HG02885 (cell line): ENCODE results near the gene MYOF.
"Not testable (repeated sequence)": the region's sequence is repeated elsewhere in the genome, so short reads cannot be mapped to it uniquely, and the experiment has no call there.

Experiments used
- ATAC-seq: cut with Tn5 transposase; IDR thresholded peaks from one replicate; pipeline ENCODE4 v1.9.1; 2021; ENCODE audit warnings: mild to moderate bottlenecking; ENCODE audit not compliant: unreplicated experiment, poor library complexity

MYOF gene

DNA sequence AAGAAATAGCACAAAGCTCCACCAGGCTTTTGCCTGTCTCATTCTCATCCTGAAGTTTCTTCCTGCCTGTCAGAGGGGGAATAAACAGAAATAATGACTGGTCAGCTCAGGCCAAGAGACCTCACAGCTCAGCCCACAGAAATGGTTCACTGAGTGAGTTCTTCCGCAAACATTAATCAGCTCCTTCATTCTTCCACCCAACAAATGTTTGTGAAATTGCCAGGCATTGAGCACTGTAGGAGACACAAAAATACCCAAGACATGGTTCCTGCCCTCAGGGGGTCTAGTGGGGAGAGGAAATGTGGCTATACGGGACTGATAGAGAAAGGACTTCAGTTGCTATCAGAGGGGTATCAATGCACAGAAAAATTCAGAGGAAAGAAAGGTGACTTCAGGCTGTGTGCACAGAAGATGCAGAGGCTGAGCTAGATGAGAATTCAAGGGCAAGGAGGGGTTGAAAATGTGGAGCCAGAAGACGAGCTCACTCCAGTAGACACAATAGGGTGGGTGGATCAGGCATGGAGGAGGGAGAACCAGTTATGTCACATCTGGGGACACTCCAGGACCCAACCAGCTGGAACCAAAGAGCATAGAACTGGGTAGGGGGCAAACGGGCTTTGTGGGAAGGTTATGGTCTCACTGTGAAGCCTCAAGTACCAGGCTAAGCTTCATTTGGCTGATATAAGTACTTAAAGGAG lies 20.9 kb downstream of the MYOF start:
- no peak for ATAC-seq

DNA sequence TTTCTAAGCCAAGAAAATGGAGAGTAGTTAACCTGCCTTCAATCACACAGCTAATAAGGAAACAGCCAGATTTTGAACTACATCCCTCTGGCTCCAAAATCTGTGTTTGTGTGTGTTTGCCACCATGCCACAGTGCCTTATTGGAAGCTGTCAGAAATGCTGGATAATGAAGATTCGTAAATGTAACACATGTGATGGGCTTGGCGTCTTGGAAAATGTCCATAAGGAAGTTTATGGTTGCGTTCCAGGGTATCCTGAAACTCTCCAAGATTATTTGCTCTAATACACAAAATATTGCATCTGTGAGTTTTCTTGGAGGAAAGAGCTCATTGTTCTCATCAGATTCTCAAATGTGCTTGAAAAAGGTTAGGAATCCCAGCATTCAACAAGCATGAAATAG lies 22.7 kb downstream of the MYOF start:
- no peak for ATAC-seq

DNA sequence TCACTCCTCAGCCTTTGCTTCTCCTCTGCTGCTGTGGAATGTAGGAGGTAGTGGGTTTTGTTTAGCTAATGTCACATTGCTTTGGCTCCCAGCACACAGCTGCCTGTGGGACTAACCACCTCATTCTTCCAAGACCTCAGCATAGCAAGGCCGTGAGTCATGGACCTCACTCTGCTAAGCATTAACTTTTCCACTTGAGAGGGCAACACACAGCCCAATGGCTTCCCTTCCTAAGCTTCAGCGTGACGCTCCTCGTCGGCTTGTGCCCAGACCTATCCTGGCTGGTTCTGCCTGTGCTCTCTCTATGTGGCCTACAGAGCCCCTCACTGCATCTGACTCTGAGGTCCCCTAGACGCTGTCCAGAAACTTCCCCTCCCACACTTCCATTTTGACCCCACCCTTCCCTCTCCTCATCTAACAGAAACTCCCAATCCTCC lies 23.3 kb downstream of the MYOF start:
- ATAC-seq: no peak

DNA sequence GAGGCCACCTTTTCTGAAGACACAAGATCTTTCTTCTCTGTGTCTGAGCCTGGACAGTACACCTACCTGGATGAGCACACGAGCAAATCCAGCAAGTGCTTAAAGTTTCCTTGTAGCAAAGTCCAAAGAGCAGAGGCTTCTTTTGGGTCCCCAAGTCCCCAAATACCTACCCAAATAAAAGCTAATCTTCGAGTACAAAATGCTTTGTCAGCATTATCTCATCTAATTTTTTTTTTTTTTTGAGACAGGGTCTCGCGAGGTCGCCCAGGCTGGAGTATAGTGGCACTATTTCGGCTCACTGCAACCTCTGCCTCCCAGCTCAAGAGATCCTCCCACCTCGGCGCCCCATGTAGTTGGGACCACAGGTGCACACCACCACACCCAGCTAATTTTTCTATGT lies 24.6 kb downstream of the MYOF start:
- no peak for ATAC-seq

DNA sequence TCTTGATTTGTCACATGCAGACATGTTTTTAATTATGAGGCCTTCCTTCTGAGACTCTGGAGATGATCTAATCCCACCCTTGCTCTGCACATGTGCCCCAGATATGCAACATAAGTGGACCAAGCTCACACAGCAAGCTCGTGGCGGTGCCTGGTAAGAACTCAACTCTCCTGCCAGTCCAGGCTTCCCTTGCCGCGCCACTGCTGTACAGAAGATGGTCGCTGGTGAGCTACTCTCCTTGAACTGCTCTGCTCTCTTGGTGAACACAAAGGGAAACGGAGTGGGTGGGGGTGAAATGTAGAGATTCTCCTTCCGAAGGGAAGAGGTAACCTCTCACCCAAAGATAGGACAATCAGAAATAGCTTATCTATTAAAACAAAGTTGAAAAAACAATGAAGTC lies 25.7 kb downstream of the MYOF start:
- ATAC-seq: no peak

DNA sequence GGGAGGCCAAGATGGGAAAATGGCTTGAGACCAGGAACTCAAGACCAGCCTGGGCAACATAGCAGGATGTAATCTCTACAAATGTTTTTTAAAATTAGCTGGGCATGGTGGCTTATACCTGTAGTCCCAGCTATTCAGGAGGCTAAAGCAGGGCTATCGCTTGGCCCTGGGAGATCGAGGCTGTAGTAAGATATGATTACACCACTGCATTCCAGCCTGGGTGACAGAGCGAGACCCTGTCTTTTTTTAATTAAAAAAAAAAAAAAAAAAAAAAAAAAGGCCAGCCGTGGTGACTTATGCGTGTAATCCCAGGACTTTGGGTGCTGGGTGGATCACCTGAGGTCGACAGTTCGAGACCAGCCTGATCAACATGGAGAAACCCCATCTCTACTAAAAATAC lies 27.4 kb downstream of the MYOF start:
- ATAC-seq: no peak

DNA sequence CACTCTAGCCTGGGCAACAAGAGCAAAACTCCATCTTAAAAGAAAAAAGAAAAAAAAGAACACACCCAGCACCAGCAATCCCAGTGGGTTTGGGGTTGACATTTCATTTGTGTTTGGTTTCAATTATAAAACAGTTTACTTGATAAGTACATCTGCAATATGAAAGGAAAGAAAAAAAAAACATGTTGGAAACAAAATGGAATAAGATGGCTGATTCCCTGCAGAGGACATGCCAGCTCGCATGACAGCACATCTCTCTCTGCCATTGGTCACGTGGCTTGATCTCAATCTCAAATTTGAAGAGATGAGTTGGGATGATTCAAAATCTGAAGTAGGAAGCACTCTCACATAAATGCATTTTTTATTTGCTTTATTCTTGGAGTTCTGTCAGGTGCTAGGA lies 28.0 kb downstream of the MYOF start:
- ATAC-seq: no peak

DNA sequence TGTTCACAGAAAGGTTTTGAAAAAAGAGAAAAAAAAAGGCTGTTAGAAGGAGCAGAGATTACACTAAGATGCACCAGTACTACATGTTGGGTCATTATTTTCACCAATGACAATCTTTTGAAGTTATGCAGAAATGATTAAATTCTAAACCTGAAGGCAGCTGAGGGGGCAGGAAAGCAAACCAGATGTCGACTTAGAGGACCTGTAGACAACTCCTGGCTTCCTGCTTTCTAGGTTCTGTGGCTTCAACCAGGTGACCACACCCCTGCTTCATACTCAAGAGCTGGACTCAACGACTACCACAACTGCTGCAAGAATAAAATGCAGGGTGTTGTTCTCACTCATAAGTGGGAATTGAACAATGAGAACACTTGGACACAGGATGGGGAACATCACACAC lies 30.0 kb downstream of the MYOF start:
- no peak for ATAC-seq

DNA sequence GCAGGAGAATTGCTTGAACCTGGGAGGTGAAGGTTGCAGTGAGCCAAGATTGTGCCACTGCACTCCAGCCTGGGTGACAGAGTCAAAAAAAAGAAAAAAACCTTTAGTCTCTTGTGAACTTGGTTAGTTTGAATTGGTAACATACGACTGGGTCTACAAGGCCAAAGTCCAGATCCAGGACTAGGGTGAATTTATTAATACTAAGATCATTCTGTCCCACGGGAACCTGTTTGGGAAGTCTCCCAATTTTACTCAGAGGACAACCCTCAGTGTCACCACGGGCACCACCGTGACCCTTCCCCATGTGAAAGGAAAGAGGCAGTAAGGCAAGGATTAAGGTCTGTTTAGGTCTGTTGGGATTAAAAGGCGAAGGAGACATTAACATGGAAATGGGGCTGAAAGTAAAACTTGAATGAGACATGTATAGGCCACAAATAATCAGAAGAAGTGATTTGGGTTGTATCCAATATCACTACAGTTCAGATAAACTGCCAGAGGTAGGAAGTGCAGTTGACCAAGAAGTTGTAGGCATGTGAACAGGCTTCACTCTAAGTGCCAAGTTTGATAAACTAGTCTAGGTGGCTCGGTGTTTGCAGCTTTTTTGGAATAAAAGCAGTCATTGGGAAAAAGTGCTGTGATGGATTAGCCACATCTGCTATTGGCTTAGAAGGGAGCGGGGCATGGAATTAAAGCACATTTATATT lies 30.7 kb downstream of the MYOF start:
- no peak for ATAC-seq

DNA sequence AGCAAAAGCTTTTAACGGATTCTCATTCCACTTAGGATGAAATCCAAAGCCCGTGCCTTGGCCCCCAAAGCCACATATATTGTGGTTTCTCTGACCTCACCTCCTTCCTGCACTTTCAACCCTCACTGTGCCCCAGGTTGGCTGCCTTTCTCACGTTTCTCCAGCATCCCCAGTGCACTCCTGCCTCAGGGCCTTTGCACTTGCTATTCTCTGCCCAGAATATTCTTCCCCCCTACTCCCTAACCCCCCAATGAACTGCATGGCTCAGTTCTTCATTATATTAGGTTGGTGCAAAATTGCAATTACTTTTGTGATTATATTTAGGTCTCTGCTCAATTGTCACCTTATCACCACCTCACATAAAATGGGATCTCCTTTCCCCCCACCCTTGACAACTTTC lies 34.2 kb downstream of the MYOF start:
- no peak for ATAC-seq

DNA sequence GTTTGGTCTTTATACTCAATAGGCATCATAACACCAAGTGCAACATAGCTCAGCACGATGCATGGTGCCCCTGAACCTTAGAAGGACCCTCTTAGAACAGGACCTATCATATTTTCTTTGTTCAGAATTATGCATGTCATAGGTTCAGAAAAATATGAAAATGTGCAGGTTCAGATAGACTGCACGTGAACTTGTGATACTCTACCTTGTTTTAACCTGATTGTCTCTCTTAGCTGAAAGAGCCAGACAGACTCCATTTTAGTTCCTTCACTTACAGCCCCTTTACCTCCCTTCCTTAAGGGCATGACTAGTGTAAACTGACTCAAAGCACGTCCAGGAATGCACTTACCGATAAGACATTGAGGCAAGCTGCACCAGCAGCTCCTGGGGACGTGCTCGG lies 35.1 kb downstream of the MYOF start:
- no peak for ATAC-seq

DNA sequence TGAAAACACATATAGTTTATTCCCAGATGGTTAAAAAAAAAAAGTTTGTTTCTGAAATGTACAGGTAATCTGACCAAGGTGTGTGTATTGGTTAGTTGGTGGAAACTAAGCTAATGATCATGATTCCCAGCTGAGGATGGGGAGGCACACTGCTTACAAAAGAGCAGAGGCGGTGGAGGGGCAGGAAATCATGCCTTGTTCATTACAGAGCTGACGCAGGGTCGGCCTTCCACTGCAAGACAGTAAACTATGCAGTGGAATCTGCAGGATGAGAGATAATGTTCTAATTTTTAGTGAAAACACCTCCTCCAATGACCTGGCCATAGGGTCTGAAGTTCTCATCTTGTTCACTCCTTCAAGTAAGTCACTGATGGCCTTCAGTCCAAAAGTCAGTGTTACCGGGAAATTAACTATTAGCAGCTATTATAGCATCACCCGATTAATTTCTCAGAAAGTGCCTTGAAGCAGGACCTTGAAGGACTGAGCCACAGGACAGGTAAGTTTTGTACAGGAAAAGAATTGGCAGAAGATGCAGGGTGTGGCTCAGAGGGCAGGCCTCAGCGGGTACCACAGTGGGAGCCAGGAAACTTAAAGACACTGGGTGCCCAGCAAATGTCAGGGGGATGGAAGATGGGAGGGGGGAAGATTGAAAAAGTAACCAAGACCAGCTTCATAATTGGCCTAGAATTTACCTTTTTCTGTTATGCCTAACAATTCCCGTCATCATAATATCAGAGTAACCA lies 36.0 kb downstream of the MYOF start:
- ATAC-seq: no peak

DNA sequence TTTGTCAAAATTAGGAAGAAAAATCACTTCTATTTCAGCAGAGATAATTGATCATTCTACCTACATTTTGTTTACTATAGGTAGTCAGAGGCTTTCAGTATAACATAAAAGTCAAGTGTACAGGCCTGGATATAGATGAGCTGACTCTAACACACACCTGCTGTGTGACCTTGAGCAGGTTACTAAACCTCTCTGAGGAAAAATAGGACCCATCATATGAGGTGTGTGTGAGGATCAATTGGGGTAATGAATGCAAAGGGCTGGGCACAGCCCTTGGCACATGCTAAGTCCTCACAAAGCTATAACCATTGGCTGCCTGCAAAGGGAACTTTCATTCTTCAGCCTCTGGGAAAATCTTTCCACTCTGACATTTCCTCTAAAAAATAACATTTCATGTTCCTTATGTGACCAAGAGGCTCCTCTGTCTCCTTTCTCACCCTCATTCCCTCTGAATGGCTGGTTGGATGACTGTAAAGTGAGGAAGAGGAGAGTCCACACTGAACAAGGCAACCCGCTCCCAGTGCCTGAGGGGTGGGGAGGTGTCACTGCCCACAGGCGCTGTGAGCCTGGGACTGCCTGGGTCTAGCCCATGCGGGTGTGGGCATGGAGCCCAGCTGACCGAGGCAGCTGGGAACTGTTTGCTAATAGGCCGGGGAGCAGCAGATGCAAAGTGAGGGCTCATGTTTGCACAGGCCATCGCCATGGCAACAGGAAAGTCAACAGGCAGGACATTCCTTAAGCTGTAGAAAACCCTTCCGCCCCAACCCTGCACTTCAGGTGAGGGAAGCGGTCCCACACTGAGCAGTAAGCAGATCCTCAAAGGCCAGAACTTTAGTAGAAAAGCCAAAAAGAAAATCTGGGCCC lies 36.8 kb downstream of the MYOF start:
- ATAC-seq: no peak

DNA sequence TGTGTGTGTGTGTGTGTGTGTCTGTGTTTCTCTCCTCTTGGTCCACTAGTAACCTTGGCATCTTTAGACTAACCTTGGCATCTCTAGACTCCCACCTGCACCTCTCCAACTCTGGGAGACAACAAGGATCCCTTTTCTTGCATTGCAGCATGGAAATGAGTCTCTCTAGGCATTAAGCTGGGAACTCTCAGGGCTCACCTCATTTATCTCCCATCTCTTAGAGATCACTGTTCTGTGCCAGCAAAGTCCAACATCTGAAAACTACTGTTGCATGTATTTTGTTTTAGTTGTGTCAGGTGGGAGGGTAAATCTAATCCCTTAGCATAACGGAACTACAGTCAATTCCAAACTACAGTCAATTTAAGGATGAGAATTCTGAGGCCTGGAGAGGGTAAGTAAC lies 38.7 kb downstream of the MYOF start:
- ATAC-seq: no peak

DNA sequence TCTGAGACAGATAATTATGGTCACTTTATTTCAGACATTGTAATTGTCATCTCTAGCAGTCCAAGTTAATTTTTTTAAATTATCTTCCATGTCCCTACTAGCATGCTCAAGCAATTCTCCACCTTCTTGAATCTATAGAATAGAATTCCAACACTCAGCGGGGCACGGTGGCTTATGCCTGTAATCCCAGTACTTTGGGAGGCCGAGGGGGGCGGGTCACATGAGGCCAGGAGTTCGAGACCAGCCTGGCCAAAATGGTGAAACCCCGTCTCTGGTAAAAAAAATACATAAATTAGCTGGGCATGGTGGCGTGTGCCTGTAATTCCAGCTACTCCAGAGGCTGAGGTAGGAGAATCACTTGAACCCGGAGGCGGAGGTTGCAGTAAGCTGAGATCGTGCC lies 39.4 kb downstream of the MYOF start:
- not testable (repeated sequence) for ATAC-seq

DNA sequence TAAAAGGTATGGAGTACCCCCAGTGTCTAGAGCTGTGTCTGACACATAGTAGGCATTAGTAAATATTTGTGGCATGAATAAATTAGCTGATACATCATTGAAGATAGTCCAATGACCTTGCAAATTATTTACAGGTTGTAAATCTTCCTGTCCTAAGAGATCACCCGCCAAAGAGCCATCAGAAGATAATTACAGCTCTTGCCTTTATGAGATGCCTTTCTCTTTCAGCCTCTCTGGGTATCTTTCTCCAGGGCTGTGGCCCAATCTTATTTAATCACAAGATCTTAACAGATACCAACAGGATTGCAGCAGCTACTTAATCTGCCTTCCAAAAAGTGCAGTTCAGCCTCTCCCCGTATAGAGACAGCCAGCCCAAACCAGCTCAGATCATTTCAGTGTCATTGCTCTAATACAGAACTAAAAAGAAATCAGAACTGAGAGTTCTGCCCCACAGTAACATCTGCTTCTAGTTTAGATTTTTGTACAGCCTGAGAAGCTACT lies 41.5 kb downstream of the MYOF start:
- no peak for ATAC-seq

DNA sequence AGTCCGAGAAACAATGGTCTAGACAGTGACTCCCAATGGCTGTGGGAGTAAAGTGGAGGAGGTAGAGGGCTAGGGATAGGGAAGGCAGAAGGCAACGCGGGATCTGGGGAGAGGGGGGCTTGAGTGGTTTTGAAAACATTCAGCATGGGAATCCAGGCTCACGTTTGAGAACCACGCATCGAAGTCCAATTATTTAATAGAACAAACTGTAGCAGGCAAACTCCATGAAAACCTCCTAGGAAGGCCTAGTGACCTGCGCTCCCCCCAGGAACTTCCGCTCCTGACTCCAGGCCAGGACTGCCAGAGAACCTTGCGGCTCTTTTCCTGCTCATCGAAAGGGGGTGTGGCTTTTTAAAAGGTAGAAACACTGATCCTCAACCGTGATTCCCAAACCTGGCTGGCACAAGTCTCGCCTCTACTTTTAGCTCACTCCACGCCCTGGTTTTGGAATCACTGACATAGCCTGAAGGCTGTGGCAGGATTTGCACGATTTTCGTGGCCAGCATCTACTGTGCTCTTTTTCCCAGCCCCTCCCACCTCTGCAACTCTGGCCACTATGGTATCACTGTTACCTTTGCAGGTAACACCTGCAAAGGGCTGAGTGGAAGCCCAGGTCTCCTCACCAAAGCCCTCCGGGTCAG lies 43.4 kb downstream of the MYOF start:
- ATAC-seq: no peak

DNA sequence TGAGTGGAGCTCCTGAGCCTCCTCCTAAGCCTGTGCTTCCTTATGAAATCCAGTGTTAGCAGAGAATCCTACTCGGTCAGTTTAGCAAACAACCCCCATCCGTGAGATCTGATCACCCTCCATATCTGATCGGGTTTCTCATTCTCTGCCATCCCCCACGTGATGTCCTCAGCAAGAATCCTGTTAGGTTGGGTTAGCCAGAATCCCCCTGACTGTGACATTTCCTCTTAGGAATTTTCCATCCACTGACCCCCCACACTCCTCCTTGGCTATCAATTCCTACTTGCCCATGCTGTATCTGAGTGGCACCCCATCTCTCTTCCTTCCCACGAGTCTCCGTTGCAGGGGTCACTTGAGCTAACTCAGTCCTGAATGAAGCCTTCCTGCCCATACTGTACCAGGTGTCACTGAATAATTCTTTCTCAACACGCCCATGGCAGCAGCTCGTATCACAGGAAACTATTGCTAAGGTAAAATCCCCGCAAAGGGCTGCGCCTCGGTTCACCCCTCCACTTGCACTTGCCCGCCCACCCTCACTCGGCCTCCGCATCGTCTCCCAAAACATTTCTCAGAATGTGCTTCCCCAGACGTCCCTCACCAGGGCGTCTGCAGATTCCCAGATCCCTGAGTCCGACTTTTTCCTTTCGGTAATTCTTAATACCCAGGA lies 44.1 kb downstream of the MYOF start:
- no peak for ATAC-seq
